GM18858 (cell line): Measurements from ENCODE around the gene PER2.

Source experiments
- ATAC-seq: cut with Tn5 transposase; IDR thresholded peaks from one replicate; pipeline ENCODE4 v1.9.1; 2021; ENCODE audit not compliant: unreplicated experiment

Gene PER2

DNA sequence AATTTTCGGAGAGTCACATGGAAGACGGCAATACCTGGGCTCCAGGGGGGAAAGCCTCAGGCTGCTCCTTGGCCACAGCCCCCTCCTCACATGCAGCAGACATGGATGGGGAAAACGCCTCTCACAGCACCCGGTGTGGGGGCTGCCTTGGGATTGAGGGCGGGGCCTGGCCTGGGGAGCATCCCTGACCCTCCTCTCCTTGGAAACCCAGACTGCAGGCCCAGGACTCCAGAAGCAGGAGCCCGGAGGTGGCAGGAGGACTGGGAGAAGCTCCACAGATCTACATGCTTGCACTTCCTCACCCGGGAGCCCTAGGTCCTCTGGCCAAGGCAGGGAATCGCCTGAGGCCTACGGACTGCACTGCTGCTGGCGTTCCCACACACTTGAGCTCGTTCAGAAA lies 36.4 kb downstream of the PER2 start:
- no peak for ATAC-seq

DNA sequence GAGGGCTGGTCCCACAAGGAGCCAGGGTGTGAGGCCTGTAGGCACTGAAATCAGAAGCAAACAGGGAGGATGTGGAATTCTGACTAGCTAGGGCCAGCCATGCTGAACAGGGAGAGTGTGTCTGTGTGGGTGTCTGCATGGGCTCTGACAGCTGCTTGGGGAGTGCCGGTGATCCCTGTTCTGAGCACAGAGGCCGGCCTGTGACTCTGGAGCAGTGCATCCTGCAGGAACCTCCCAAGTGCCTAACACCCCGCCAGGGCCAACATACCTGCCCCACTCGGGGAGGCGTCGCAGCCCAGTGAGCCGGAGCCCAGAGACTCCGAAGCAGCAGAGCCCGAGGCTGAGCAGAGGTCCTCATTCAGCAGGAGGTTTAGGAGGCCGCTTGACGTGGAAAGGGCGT lies 37.1 kb downstream of the PER2 start:
- ATAC-seq: no peak

DNA sequence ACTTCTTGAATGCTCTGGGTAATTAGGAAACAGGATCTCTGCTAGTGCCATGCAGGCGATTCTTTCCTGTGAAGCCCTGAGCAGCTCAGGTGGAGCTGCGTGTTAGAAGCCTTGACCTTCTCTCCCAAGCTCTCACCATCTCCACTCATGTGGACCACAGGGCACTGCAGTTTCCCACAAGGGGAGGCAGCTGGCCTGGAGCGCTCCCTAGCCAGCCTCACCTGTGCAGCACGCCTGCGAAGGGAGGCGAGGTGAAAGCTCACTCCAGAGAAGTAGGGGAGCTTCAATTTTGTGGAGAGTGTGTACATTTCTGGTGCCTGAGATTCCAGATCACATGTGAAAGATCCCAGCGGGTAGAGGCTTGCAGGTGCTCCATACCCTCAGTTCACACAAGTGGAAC lies 37.5 kb downstream of the PER2 start:
- ATAC-seq: no peak

DNA sequence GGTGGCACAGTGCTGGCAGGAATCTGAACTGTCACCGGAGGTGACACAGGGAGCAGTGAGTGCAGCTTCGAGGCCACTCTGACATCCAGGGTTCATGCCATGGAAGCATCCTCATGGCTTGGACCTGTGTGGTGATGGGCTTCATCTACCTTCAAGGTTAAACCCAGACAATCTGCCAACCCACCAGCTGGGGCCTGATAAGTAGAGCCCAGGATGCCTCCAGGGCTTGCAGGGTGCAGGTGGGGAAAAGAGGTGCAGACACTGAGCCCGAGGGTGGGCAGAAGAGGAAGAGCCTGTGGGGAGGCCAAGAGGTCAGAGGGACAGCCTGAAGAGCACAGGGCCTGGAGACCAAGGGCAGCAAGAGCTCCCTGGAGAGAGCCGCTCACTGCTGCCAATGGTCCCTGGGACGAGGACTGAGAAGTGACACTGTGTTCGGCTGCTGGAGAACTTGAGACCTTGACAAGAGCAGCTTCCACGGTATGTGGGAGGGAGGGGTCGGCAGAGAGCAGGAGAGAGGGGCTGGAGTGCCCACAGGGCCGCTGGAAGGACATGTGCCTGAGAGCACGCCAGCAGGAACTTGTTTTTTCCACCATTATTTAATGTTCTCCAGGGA lies 40.5 kb downstream of the PER2 start:
- no peak for ATAC-seq

DNA sequence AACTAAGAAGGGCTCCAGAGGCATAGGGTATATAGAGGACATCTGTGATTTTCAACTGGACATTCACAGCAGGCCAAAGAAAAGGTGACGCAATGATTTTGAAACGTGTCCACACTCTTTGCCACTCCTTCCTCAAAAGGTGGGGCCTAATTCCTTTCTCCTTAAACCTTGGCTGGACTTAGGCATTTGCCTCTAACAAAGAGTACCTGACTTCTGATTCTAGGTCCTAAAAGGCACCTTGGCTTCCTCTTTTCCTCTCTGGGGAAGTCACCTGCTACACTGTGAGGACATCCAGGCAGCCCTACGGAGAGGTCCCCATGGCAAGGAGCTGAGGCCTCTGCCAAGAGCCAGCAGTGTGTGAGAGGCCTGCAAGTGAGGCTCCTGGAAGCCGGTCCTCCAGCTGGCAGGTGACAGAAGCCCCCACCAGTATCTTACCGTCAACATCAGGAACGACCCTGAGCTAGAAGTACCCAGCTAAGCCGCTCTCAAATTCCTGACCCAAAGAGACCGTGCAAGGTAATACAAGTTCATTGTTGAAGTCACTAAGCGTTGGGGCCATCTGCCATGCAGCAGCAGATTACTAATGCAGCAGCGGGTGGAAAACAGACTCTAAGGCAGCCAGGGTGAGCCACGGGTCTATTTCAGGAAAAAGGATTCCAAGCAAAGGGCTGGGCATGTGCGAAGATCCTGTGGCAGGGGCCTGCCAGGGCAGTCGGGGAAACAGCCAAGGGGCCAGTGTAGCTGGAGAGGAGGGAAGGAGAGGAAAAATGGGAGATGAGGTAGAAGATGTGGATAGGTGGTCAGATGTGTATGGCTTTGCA lies 41.2 kb downstream of the PER2 start:
- ATAC-seq: no peak

DNA sequence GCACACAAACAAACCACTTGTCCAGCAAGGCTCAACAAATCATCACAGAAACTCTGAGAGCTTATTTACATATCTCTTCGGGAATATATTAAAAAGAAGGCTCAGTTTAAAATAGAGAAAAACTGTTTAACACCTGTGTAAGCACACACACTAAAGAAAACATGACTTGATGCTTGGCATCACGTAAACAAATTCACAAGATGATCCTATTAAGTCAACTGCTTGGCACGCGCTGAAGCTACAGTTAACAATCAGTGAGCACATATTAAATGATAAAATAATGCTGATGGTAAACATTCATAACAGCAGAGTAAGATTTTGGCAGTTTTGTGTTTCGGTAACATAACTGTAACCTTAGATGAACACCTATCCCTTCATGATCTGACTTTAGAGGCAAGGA lies 44.3 kb downstream of the PER2 start:
- ATAC-seq: no peak

DNA sequence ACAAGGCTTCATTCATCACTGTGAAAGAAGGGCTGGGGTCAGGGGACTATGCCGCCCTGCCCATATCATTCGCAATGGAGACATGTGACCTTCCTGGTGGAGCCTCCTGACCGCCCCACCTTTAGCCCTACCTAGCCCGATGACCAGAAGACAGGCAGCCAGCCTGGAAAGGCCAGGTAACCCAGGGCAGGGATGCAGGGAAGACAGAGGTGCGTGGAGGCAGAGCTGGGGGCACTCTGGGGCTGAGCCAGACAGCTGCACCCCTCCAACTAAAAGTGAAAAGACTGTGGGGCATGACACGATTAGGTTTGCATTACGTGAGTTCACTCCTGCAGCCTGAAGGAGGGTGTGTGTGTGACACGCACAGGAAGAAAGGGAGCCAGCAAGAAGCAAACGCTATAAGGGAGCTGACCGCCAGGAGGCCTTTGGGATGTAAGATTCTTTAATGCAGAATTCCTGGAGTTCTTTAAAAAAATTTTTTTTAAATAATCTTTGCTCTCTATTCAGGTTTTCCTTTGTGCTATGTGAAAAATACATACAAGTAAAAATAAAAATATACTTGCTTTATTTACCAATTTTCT lies 44.8 kb downstream of the PER2 start:
- ATAC-seq: no peak

DNA sequence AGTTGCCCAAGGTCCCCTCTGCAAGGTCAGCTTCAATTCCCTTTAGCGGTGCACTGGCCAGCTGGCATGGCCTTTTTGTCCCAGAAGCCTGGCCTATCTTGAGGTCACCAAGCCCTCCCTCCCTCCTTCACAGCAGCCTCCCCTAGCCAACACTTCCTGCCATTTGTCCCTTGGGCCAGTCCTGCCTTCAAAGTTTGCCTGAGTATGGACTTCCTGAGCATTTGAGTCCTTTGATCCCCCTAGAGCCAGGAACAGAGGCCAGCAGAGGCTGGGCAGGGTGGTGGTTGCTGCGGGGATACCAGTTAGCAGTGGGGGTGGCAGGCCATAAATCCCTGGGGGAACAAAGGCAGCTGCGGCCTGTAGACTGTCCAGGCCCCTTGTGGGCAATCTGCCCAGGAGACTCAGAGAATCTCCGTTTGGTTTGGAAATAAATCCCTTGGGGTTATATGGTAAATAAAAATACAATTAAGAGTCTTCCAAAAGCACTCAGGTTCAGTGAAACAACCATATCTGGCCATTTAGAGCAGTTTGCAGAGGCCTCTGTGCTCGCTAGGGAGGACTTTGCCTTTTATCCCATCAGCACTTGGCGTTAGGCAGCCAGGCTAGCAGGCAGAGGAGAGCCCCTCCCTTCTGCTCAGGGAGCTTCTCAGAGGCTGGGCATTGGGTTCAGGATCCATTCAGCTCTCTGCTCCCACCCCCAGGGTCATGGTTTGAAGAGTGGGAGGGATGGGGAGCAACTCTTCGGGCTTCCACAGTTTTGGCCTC lies 45.5 kb downstream of the PER2 start:
- no peak for ATAC-seq

DNA sequence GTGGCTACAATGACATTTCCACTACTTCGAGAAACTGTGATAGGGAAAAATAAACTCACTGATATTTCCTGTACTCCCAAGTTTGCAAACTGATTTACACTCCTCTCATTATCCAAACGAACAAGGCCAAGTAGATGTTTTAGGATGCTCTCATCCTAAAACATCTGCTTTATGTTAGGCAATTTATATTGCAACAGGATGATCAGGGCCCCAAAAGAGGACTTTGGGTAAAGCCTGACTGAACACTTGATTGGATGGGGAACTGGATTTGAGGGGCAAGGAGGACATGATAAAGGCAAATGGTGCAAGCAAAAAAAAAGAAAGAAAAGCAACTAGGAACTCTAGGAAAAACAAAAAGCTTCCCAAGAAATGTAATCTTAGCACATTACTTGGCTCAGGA lies 46.4 kb downstream of the PER2 start:
- no peak for ATAC-seq

DNA sequence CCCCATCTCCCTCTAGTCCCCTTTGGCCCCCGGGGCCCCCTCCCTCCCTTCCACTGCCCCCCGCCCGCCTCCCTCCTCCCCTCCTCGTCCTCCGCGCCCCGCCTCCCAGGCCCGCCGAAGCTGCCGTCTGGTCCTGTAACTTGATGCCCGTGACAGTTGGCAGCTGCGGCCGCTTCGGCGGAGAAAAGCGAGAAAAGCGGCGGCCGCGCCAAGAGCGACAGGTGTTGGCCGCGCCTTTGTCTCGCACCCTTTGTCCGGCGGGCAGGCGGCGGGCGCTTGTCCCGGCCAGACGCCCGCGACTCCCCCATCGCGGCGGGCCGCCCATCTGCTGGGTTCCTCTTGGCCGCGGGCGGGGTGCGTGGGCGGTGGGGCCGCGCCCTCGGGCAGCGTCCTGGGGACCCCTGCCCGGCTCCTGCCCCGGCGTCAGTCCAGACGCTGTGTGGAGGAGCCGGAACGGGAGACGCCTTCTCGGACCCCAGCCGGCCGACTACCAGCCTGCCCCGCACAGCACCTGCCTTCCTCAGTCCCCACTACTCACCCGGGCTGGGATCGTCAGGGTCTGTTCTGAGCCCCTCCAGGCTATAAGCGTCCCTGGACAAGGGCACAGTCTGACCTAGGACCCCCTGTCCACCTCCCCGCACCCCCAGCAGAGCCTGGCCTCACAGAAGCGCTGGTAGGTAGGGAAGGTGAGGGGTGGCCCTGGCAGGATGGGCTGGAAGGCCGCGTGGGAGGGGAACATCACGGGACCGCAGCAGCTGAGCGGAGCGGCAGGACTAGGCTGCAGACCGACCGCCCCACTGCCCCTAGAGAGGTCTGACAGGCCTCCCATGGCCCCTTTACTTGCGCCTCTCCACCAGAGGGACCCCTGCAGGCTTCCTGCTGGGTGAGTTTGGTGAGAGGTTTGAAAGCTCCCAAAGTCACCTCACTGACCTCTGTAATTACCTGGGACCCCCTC lies 47.4 kb downstream of the PER2 start:
- ATAC-seq: no peak

DNA sequence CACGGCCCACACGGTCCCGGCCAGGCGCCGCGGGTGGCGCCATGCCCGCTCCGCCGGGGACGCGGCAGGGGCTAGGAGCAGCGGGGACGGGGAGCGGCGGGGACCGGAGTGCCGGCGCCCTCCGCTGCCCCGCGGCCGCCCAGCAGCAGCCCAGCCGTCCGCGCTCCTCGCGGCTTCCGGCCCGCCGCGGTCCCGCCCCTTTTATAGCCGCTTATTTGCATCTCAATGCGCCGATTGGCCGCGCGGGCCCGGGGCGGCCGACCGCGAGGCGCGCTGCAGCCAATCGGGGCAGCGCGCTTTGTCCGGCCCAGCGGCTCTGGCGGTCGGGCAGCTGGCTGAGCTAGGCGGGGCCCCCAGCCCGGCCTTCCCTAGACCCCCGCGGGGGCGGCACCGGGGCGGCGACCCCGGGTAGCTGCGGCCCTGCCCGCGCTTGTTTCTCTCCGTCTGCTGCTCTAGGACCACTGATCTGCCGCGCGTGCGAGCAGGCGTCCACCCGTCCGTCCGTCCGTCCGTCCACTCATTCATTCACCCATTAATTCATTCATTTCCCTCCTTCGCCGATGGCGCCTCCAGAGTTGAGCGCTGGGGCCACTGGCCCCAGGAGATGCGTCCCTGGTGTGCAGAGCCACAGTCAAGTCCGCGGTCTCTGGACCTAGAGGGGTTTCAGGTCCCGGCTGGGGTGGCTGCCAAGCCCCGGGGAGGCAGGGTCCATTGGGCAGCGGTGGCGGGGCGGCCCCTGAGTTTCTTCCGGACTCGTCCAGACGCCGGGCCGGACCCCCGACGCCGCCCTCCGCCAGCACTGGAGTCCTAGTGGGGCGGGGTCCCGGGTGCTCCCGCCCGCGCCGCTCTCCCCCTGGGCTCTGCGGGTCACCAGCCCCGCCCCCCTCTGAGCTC lies 48.3 kb downstream of the PER2 start, which contains the start of gene HES6:
Gene HES6, minus strand, starts transcription at position 176 of the 894 bp plus-strand sequence. Its CDS starts 133 bp downstream, at position 43.
- peak; percentile 72 for ATAC-seq

DNA sequence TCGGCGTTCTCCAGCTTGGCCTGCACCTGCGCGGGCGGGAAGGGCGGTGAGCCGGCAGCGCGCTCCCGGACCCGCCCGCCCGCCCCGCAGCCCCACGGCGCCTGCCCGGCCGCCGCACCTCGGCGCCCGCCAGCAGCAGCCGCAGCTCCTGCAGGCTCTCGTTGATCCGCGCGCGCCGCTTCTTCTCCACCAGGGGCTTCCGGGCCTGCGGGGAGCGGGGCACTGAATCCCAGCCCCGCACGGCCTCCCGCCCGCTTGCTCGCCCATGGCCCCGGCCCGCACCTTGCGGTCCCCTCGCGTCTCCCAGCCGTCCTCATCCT lies 48.9 kb downstream of the PER2 start:
- ATAC-seq: peak; percentile 13

DNA sequence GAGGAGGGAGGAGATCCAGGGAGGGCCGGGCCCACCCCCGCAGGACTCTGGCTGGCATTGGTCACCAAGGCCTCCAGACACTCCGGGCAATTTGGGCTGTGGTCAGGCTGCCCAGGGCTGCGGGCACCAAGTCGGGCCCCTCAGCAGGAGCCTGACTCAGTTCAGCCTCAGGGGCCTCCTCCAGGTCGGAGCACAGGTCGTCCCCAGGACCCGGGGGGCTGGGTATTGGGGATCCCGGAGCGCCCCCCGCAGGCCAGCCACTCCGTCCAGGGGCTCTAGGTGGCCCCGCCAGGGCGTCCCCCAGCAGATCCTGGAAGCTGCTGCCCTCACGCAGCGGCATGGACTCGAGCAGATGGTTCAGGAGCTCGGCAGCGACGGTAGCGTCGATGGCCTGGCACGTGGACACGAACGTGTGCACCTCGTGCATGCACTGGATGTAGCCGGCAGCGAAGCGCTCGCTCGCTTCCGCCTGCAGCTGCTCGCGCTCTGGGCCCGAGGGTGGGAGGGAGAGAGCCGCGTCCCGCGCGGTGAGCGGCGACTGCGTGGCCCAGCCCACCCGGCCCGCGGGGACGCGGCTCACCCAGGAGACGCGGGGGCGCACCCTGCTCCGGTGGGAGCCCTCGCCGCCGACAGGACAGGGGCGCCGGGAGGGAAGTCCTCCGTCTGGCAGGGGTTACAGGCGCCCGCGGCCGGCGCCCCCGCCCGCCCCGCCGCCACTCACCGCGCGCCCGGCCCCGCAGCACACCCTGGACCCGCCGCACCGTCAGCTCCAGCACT lies 49.5 kb downstream of the PER2 start:
- ATAC-seq: no peak

DNA sequence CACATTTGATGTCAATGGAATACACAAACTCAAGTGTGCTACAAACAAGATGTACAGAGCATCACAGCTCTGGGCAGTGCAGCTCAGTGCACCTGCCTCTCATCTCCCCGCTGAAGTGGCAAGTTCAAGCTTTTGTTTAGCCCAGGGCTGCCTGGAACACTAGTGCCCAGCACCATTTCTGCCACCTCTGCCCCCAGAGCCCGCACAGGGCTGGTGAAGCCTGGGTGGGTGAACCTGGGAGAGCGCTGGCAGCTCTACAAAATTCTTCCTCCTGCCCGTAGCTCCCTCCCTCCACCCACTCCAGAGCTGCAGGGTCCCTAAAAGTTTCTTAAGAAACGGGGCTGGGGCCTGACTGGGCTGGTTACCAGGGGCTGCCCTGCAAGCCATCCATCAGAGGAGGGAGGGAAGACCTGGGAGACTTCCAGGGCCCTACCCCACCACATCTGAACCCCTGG lies 50.1 kb downstream of the PER2 start:
- ATAC-seq: no peak

DNA sequence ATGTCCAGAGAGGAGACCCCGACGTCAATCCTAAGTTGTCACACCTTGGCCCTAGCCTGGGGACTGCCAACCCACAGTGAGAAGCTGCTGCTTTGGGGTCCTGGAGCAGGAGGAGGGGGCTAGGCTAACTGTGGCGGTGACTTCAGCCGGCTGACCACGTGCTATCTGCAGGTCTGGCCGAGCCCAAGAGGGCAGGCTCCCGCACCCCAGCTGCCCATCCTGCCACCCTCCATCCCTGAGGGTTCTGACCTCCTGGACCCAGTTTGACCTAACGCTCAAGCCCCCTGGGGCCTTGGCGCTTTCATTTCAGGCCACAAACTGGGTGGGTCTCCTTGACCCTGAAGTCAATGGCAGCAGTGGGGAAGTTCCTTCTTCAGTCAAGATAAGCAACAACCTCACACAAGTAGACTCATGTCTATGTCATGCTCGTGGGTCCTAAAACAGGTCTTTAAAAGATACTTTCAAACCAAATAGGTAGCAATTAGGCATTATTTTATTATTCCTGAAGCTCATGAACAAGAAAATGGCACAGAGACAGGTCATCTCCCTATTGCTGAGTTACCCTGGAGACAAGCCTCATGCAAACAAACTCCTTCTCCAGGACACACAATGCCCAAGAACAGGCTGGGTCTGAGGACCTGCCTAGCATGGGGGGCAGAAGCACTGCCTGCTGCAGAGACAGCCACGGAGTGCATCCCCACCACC lies 50.8 kb downstream of the PER2 start:
- ATAC-seq: no peak

DNA sequence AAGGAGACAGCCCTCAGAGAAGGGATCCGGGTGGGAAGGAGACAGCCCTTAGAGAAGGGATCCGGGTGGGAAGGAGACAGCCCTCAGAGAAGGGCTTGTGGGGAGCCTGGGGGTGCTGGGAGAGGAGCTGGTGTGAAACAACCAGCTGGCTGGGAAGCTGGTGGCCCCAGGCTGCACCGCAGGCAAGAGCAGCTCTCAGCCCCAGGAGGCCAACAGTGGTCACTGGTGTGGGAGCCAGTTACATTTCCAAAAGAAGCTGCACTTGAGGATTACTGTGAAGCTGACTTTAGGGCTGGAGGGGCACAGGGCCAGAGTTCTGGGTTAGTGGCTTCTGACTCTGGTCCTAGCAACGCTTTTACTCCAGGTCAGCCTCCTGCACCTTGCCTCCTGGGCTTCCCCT lies 51.8 kb downstream of the PER2 start:
- ATAC-seq: no peak

DNA sequence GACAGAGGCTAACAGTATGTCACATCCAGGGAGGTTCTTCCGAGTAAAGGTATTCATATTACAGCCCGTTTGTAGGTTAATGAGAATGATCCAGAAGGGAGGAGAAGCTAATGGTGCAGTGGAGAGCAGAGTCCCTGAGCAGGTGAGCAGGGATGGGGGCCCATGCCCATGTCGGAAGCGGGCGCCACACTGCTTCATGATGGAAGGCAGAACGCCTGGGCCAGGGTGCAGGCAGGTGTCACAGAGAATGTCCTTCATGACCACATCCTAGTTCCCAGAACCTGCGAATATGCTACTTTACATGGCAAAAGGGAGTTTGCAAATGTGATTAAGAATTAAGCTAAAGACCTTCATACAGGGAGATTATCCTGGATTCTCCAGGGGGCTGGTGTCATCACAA lies 52.6 kb downstream of the PER2 start:
- no peak for ATAC-seq

DNA sequence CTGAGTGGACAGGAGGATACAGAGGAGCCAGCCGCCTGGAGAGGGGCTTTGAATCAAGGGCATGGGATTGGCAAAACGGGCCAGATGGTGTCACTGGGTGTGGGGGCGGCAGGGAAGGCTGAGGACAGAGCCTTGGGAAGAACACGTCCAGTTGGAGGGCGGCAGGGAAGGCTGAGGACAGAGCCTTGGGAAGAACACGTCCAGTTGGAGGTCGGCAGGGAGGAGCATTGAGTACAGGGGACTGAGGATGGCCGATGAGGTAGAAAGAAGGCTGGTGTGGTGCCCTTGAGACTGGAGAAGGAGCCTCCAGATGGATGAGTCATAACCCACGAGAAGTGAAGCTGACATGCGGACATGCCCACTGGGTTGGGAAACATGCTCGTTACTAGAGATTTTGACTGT lies 53.1 kb downstream of the PER2 start:
- no peak for ATAC-seq
